Measurements from ENCODE around the gene DNAJC21.

- TF ChIP-seq CTCF (IDR thresholded peaks at IDR 0.05) (no peak), POLR2A (IDR thresholded peaks at IDR 0.05) (no peak)
These were observed 73.1 kb downstream of the DNAJC21 start for GRCh38 chr5:35002459-35002858.

Measured in esophagus squamous epithelium (tissue), 4 donors.